Gastrocnemius medialis (tissue), 4 donors: ENCODE measurements around the gene TBX1. TPM values are rescaled to one million over a fixed set of nuclear protein-coding genes. Genes with fewer than 3 reads are reported as not detected.

ENCODE experiments used
- ATAC-seq, 2 donors: fragments of 150-250 bp; one replicate each; pipeline ENCODE4 v1.9.1; 2016
- DNase-seq, 2 donors: peaks; one replicate each; pipeline ENCODE4 v3.0.0-alpha.2; 2019
- H3K27ac ChIP-seq, 4 donors: fragments of 200-600 bp; sonication (generic); 1 replicate in 1 of 4; 2 replicates in 3 of 4; pipeline ENCODE4 v1.5.1; 2016 to 2018; ENCODE audit warnings: mild to moderate bottlenecking in 2 of 4, moderate library complexity in 1 of 4
- H3K27me3 ChIP-seq, 3 donors: fragments of 200-600 bp; sonication (generic) in 2 of 3; 1 replicate in 1 of 3; 2 replicates in 2 of 3; pipeline versions ENCODE4 v1.5.1 to v1.6.0; 2016 to 2019; ENCODE audit warnings: mild to moderate bottlenecking in 1 of 3, moderate library complexity in 1 of 3
- H3K36me3 ChIP-seq, 2 donors: fragments of 200-600 bp; sonication (generic) in 1 of 2; one replicate each; pipeline ENCODE4 v1.5.1; 2017 to 2018
- H3K4me1 ChIP-seq, 2 donors: fragments of 200-600 bp; sonication (generic) in 1 of 2; one replicate each; pipeline ENCODE4 v1.5.1; 2016 to 2017; ENCODE audit warnings: mild to moderate bottlenecking in 2 of 2
- H3K4me3 ChIP-seq, 4 donors: fragments of 200-600 bp; sonication (generic) in 3 of 4; 1 replicate in 1 of 4; 2 replicates in 3 of 4; pipeline ENCODE4 v1.5.1; 2016 to 2019; ENCODE audit warnings: mild to moderate bottlenecking in 2 of 4
- H3K9me3 ChIP-seq, 3 donors: fragments of 200-600 bp; sonication (generic) in 2 of 3; 1 replicate in 1 of 3; 2 replicates in 2 of 3; pipeline ENCODE4 v1.5.1; 2016 to 2019
- CTCF ChIP-seq, 5 experiments: fragments of 450-650 bp in 3 of 5; fragments of 200-600 bp in 2 of 5; sonication (generic) in 2 of 5; IDR thresholded peaks in 4 of 5; conservative IDR thresholded peaks in 1 of 5; 1 replicate in 4 of 5; 2 replicates in 1 of 5; pipeline ENCODE4 v1.5.1; 2016 to 2019; ENCODE audit warnings: antibody characterized with exemption in 5 of 5, mild to moderate bottlenecking in 3 of 5, moderate library complexity in 3 of 5
- POLR2A ChIP-seq, 2 donors: fragments of 450-650 bp; IDR thresholded peaks; one replicate each; pipeline ENCODE4 v1.6.1; 2017; ENCODE audit warnings: antibody characterized with exemption in 2 of 2, mild to moderate bottlenecking in 2 of 2, moderate library complexity in 2 of 2
- in situ Hi-C, 4 donors: fragments of 200-750 bp; cut with MboI; loops; one replicate each; pipeline versions ENCODE4 v1.15.0 to v1.8.0; 2017; ENCODE audit warnings: low sequenced_read_pairs in 4 of 4
- intact Hi-C: fragments of 100-400 bp; cut with DNase I; formaldehyde crosslinking; loops from one replicate; pipeline ENCODE4 v1.15.1; 2023; ENCODE audit warnings: low total_unique reads
- total RNA-seq, 4 donors: library from RNA; depleted of rRNA; stranded (reverse); fragments of >200 nt; gene quantifications; one replicate each; pipeline versions ENCODE4 v1.1.0 to v1.2.3, GENCODE V29; 2016

TBX1 gene
- total RNA-seq, 4 donors from 2014 or later = 27.9 to 38.9 (median 36.3) TPM

- intact Hi-C loops = no loop called here
- H3K36me3 ChIP-seq = no peaks in the 10 kb centered on the region
- H3K4me1 ChIP-seq = no peaks in the 10 kb centered on the region
- no peak overlapping the region for H3K4me3 ChIP-seq
- H3K27ac ChIP-seq = no peak overlapping the region
- no peak for DNase-seq
- H3K9me3 ChIP-seq = no peaks in the 10 kb centered on the region
- TF ChIP-seq POLR2A (IDR thresholded peaks at IDR 0.05) (no peak), CTCF (IDR thresholded peaks at IDR 0.05 in 4 of 5, conservative IDR thresholded peaks at IDR 0.05 in 1 of 5) (no peak)
- in situ Hi-C loops = no loop called here
- no peaks in the 10 kb centered on the region for H3K27me3 ChIP-seq
- no peak for ATAC-seq
These were observed 22.5 kb upstream of the TBX1 start for GRCh38 chr22:19737846-19738663.

GRCh38 chr22:19738664-19739447, 21.7 kb upstream of the TBX1 start:
- TF ChIP-seq POLR2A (IDR thresholded peaks at IDR 0.05) = no peak
- TF ChIP-seq CTCF (IDR thresholded peaks at IDR 0.05 in 4 of 5, conservative IDR thresholded peaks at IDR 0.05 in 1 of 5) = no peak
- no peak for DNase-seq
- no peak for ATAC-seq
- no peaks in the 10 kb centered on the region for H3K36me3 ChIP-seq
- H3K27me3 ChIP-seq = no peaks in the 10 kb centered on the region
- no peaks in the 10 kb centered on the region for H3K9me3 ChIP-seq
- intact Hi-C loops = no loop called here
- H3K4me1 ChIP-seq = no peaks in the 10 kb centered on the region
- no peak overlapping the region for H3K27ac ChIP-seq
- in situ Hi-C loops = no loop called here
- H3K4me3 ChIP-seq = no peak overlapping the region

- no peaks in the 10 kb centered on the region for H3K27me3 ChIP-seq
- DNase-seq (no peak), ATAC-seq (no peak)
- TF ChIP-seq POLR2A (IDR thresholded peaks at IDR 0.05) (no peak), CTCF (IDR thresholded peaks at IDR 0.05 in 4 of 5, conservative IDR thresholded peaks at IDR 0.05 in 1 of 5) (no peak)
- H3K9me3 ChIP-seq = no peaks in the 10 kb centered on the region
- intact Hi-C loops (no loop called here), in situ Hi-C loops (no loop called here)
- H3K4me3 ChIP-seq = no peak overlapping the region
- H3K36me3 ChIP-seq = no peaks in the 10 kb centered on the region
- H3K4me1 ChIP-seq = peaks cover 2 to 3% of the 10 kb centered on the region in 2 donors
- no peak overlapping the region for H3K27ac ChIP-seq
These were observed 21.1 kb upstream of the TBX1 start for GRCh38 chr22:19739448-19739895.

GRCh38 chr22:19739911-19740449, 20.6 kb upstream of the TBX1 start:
- Histone ChIP-seq H3K4me1 (peaks cover 7 to 8% of the 10 kb centered on the region in 2 donors), H3K36me3 (no peaks in the 10 kb centered on the region), H3K9me3 (no peaks in the 10 kb centered on the region), H3K4me3 (no peak overlapping the region), H3K27ac (no peak overlapping the region), H3K27me3 (no peaks in the 10 kb centered on the region)
- no peak for TF ChIP-seq POLR2A (IDR thresholded peaks at IDR 0.05)
- TF ChIP-seq CTCF (IDR thresholded peaks at IDR 0.05 in 4 of 5, conservative IDR thresholded peaks at IDR 0.05 in 1 of 5) = no peak
- intact Hi-C loops = no loop called here
- in situ Hi-C loops = no loop called here
- no peak for DNase-seq
- no peak for ATAC-seq
